ENCODE data around the gene PAXIP1. TPM values are rescaled to one million over a fixed set of nuclear protein-coding genes. Genes with fewer than 3 reads are reported as not detected.

PAXIP1 gene
- total and polyA plus RNA-seq, 10 of the 15 experiments (the other 5 are each of a cell fraction or from before 2014, with no cell fraction given): 7.3 to 27.2 (median 18.1) TPM

GRCh38 chr7:155003092-155003375 lies at the start of gene PAXIP1 (continued):
- TF ChIP-seq EGR1 (IDR thresholded peaks at IDR 0.05; ENCODE audit: borderline replicate concordance in 1 of 2, low read depth in 2 of 2, low read length in 2 of 2) (no peak; a peak in 1 of 3 replicates), SMARCA5 (IDR thresholded peaks at IDR 0.05) (peak; percentile 79), SMAD5 (IDR thresholded peaks at IDR 0.05; ENCODE audit: low read depth) (no peak), PAX5 (IDR thresholded peaks at IDR 0.05; ENCODE audit: borderline replicate concordance, low read depth, low read length) (no peak), KDM1A (IDR thresholded peaks at IDR 0.05; ENCODE audit: borderline replicate concordance) (no peak), EED (IDR thresholded peaks at IDR 0.05; ENCODE audit: low read depth) (no peak), ETV6 (conservative IDR thresholded peaks at IDR 0.05 in 1 of 2, IDR thresholded peaks at IDR 0.05 in 1 of 2; ENCODE audit: borderline replicate concordance in 1 of 2, low read depth in 1 of 2) (no peak)

GRCh38 chr7:155051355-155051754 lies 48.4 kb upstream of the PAXIP1 start:
- Histone ChIP-seq H3K27ac (ENCODE audit: control insufficient read depth, insufficient read depth) (no peak overlapping the region), H3K4me2 (ENCODE audit: control insufficient read depth, insufficient read depth) (no peak overlapping the region), H4K20me1 (ENCODE audit: control insufficient read depth, insufficient read depth) (no peaks in the 10 kb centered on the region), H3K9me3 (replicated peaks; ENCODE audit: control insufficient read depth, insufficient read depth, low read length) (no peaks in the 10 kb centered on the region), H3K79me2 (ENCODE audit: control insufficient read depth, insufficient read depth, low read length) (no peaks in the 10 kb centered on the region), H3K4me3 (no peak overlapping the region), H2AFZ (ENCODE audit: control insufficient read depth, low read depth, low read length) (no peak overlapping the region), H3K27me3 (replicated peaks in 1 of 2; ENCODE audit: control insufficient read depth in 2 of 2, insufficient read depth in 2 of 2, low read length in 1 of 2) (no peaks in the 10 kb centered on the region), H3K36me3 (ENCODE audit: control insufficient read depth in 2 of 2, insufficient read depth in 2 of 2, low read length in 1 of 2) (no peaks in the 10 kb centered on the region), H3K9ac (ENCODE audit: control insufficient read depth, insufficient read depth, low read length) (no peak overlapping the region), H3K4me1 (ENCODE audit: control insufficient read depth, insufficient read depth, low read length) (no peaks in the 10 kb centered on the region)
- intact Hi-C loops (cut with micrococcal nuclease; ENCODE audit: unreplicated experiment): no loop called here
- ChIA-PET SMC1A (ENCODE audit: uncharacterized antibody, unreplicated experiment) (no interaction called here), POLR2A (no interaction called here), CTCF (no interaction called here), RAD21 (ENCODE audit: unreplicated experiment) (no interaction called here)
- WGBS (ENCODE audit: insufficient coverage, insufficient replicate concordance, low lambda C conversion rate, missing lambda C conversion rate): 21% methylated on average over 4 of the region's 4 CpGs
- no peak for TF ChIP-seq NR2F1 (conservative IDR thresholded peaks at IDR 0.05)
- no peak for TF ChIP-seq MTA2 (IDR thresholded peaks at IDR 0.05; ENCODE audit: low read depth)
- TF ChIP-seq GATAD2B (conservative IDR thresholded peaks at IDR 0.05; ENCODE audit: low read depth): no peak
- TF ChIP-seq FOS (IDR thresholded peaks at IDR 0.05; ENCODE audit: borderline replicate concordance, extremely low read depth, insufficient read length): no peak
- no peak for TF ChIP-seq PKNOX1 (IDR thresholded peaks at IDR 0.05)
- no peak for TF ChIP-seq ZBTB40 (IDR thresholded peaks at IDR 0.05; ENCODE audit: borderline replicate concordance)
- TF ChIP-seq SMARCA5 (IDR thresholded peaks at IDR 0.05): no peak
- TF ChIP-seq HSF1 (IDR thresholded peaks at IDR 0.05; ENCODE audit: low read depth, low read length): no peak
- TF ChIP-seq SUPT20H (IDR thresholded peaks at IDR 0.05; ENCODE audit: borderline replicate concordance, control insufficient read depth, low read depth, low read length): no peak
- no peak for TF ChIP-seq POLR2A (IDR thresholded peaks at IDR 0.05; ENCODE audit: low read depth, low read length)
- no TSS peak for BruUV-seq (replicated peaks)
- ATAC-seq (no peak), FAIRE-seq (no peak), DNase-seq (ENCODE audit: low read depth, low spot score) (no peak)
- in situ Hi-C loops (cut with MboI): no loop called here

All from GM12878 (cell line).